Measurements from ENCODE around the gene DCTN5.

- no peak for TF ChIP-seq CTCF (IDR thresholded peaks at IDR 0.05)
- no peak for TF ChIP-seq POLR2A (IDR thresholded peaks at IDR 0.05)
Measured at GRCh38 chr16:23595246-23595950, 45.9 kb upstream of the DCTN5 start.

Data from adrenal gland (tissue), 5 donors.